Spleen (tissue), 11 donors: Measurements from ENCODE around the gene C2orf69. TPM values are rescaled to one million over a fixed set of nuclear protein-coding genes. Genes with fewer than 3 reads are reported as not detected.

Experiments used
- DNase-seq: peaks from one replicate; pipeline ENCODE4 v3.0.0-alpha.2; 2020
- H3K27ac ChIP-seq, 8 donors: fragments of 200-600 bp; sonication (generic) in 7 of 8; 1 replicate in 4 of 8; 2 replicates in 4 of 8; pipeline versions ENCODE4 v1.5.0 to v1.8.0; 2016 to 2021; ENCODE audit warnings: inconsistent platforms in 4 of 8, mild to moderate bottlenecking in 4 of 8, moderate library complexity in 1 of 8
- H3K27me3 ChIP-seq, 7 donors: fragments of 200-600 bp; sonication (generic) in 6 of 7; replicated peaks in 1 of 7; 1 replicate in 4 of 7; 2 replicates in 3 of 7; pipeline versions ENCODE4 v1.5.0 to v1.8.0; 2016 to 2021; ENCODE audit warnings: inconsistent platforms in 3 of 7, mild to moderate bottlenecking in 1 of 7
- H3K36me3 ChIP-seq, 6 donors: fragments of 200-600 bp; sonication (generic) in 5 of 6; 1 replicate in 4 of 6; 2 replicates in 2 of 6; pipeline versions ENCODE4 v1.5.0 to v1.8.0; 2016 to 2021; ENCODE audit warnings: inconsistent platforms in 2 of 6
- H3K4me1 ChIP-seq, 6 donors: fragments of 200-600 bp; sonication (generic) in 5 of 6; 1 replicate in 3 of 6; 2 replicates in 3 of 6; pipeline versions ENCODE4 v1.5.0 to v1.8.0; 2016 to 2021; ENCODE audit warnings: inconsistent platforms in 3 of 6
- H3K4me3 ChIP-seq, 8 donors: fragments of 200-600 bp; sonication (generic) in 7 of 8; 1 replicate in 4 of 8; 2 replicates in 4 of 8; pipeline versions ENCODE4 v1.5.0 to v1.8.0; 2016 to 2021; ENCODE audit warnings: inconsistent platforms in 4 of 8, mild to moderate bottlenecking in 4 of 8, moderate library complexity in 2 of 8
- H3K9me3 ChIP-seq, 8 donors: fragments of 200-600 bp; sonication (generic) in 7 of 8; 1 replicate in 4 of 8; 2 replicates in 4 of 8; pipeline versions ENCODE4 v1.5.0 to v1.8.0; 2016 to 2021; ENCODE audit warnings: inconsistent platforms in 4 of 8
- POLR2A ChIP-seq, 3 donors: fragments of 450-650 bp; IDR thresholded peaks; one replicate each; pipeline ENCODE4 v1.5.1; 2017; ENCODE audit warnings: antibody characterized with exemption in 3 of 3, mild to moderate bottlenecking in 1 of 3
- POLR2AphosphoS5 ChIP-seq, 3 donors: sonication (generic); formaldehyde crosslinking; IDR thresholded peaks; one replicate each; pipeline ENCODE4 v1.5.1; 2017; ENCODE audit warnings: antibody characterized with exemption in 3 of 3
- WGBS, 5 donors: extraction: QIAGEN DNeasy Blood & Tissue Kit in 3 of 5; methylation state at CpG; one replicate each; pipeline versions ENCODE4 v1.1.5 to v1.1.7; 2013 to 2018; 5-methylcytosine and 5-hydroxymethylcytosine counted together
- intact Hi-C: fragments of 100-400 bp; cut with DNase I; formaldehyde crosslinking; loops from one replicate; pipeline ENCODE4 v1.15.0; 2023; ENCODE audit warnings: low total_unique reads
- polyA plus RNA-seq, 3 donors: library from polyadenylated mRNA; stranded (reverse); fragments of 200-250 nt; gene quantifications; one replicate each; pipeline ENCODE4 v1.2.1, GENCODE V29; 2013
- total RNA-seq, 7 donors: library from RNA; depleted of rRNA in 3 of 7; stranded (reverse); fragments of >200 nt in 3 of 7; fragmentation: NEBNext Ultra II Directional in 4 of 7; extraction: Animal tissue kit (Norgen Biotek cat#: 25700) in 4 of 7; gene quantifications; one replicate each; pipeline versions ENCODE4 v1.1.0 to v1.2.1, GENCODE V29; 2016 to 2021
- TF ChIP-seq, protein P1 (sequence below), 11 experiments: fragments of 200-600 bp in 7 of 11; fragments of 450-650 bp in 4 of 11; sonication (generic) in 4 of 11; IDR thresholded peaks in 8 of 11; conservative IDR thresholded peaks in 3 of 11; 1 replicate in 7 of 11; 2 replicates in 4 of 11; pipeline versions ENCODE4 v1.4.0 to v1.8.0; 2016 to 2021; ENCODE audit warnings: antibody characterized with exemption in 11 of 11, inconsistent platforms in 4 of 11, mild to moderate bottlenecking in 1 of 11
- donor health status: healthy with polysubstance abuse.
- donor health status: DM: no; HTN: no; CAD: no; lungs with moderate emphysema.
- donor health status: DM: no; HTN: no; CAD: no.
- donor health status: Bipolar disorder and iron deficiency.
- donor health status: healthy.
- donor health status: DM: no; HTN: no; CAD: no.
- donor health status: DM: yes; HTN: yes; CAD: no.

Gene C2orf69
- total and polyA plus RNA-seq, 10 donors, result 4.7 to 13.3 (median 10.9) TPM

DNA sequence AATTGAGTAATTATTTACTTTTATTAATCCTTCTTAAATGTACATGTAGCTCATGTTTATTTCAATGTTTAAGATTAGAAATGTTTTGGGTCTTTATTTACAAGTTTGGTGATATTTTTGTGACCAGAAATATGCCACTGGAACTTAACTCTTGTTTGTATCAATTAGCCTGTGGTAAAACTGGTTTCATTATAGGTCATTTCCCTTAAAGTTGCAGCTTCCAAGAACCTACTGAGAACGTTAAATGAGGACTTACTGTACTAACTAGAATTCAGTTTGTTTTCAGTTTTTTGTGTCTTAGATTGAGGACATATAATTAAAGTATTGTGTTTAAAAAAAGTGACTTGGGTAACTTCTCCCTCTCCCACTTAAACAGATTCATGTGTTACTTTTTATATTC, 39.9 kb downstream of the C2orf69 start:
- H3K4me1 ChIP-seq, result peaks cover 21 to 80% (median 46%) of the 10 kb centered on the region in 6 donors
- no peak for DNase-seq
- 49 to 66% (median 54%) methylated on average over 1 of the region's 1 CpG for WGBS, 5 donors
- peaks cover 0 to 46% (median 5%) of the 10 kb centered on the region in 6 donors for H3K36me3 ChIP-seq
- no peak overlapping the region for H3K4me3 ChIP-seq
- no peaks in the 10 kb centered on the region for H3K27me3 ChIP-seq
- no peaks in the 10 kb centered on the region for H3K9me3 ChIP-seq
- intact Hi-C loops, result loop anchor here (5.0 kb wide), 1 partner anchor 39 kb away; the partner anchor contains the start of gene C2orf69
- no peak overlapping the region for H3K27ac ChIP-seq
- TF ChIP-seq, protein P1, sequence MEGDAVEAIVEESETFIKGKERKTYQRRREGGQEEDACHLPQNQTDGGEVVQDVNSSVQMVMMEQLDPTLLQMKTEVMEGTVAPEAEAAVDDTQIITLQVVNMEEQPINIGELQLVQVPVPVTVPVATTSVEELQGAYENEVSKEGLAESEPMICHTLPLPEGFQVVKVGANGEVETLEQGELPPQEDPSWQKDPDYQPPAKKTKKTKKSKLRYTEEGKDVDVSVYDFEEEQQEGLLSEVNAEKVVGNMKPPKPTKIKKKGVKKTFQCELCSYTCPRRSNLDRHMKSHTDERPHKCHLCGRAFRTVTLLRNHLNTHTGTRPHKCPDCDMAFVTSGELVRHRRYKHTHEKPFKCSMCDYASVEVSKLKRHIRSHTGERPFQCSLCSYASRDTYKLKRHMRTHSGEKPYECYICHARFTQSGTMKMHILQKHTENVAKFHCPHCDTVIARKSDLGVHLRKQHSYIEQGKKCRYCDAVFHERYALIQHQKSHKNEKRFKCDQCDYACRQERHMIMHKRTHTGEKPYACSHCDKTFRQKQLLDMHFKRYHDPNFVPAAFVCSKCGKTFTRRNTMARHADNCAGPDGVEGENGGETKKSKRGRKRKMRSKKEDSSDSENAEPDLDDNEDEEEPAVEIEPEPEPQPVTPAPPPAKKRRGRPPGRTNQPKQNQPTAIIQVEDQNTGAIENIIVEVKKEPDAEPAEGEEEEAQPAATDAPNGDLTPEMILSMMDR (IDR thresholded peaks at IDR 0.05 in 8 of 11, conservative IDR thresholded peaks at IDR 0.05 in 3 of 11), result no peak
- no peak for TF ChIP-seq POLR2A (IDR thresholded peaks at IDR 0.05)
- no peak for TF ChIP-seq POLR2AphosphoS5 (IDR thresholded peaks at IDR 0.05)

DNA sequence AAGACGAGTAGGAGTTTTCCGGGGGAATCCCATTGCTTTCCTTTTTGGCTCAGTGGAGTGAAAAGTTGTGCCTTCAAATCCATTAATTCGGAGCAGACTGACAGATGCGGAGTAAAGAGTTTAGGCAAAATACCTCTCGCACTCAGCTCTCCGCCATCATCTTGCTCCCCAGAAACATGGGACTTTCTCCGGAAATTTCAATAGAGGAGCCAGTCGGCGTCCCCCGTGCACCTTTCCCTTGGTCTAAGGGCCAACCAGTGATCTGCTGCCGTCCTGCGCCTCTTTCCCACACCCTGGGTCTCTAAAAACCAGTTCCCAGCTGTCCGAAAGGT, 43.9 kb downstream of the C2orf69 start:
- Histone ChIP-seq H3K27me3 (no peaks in the 10 kb centered on the region), H3K4me1 (peaks cover 38 to 81% (median 58%) of the 10 kb centered on the region in 6 donors), H3K27ac (peak overlapping the region; percentile 87 to 96 (median 92)), H3K36me3 (peaks cover 0 to 31% (median 15%) of the 10 kb centered on the region in 6 donors), H3K4me3 (peak overlapping the region; percentile 88 to 100 (median 96)), H3K9me3 (no peaks in the 10 kb centered on the region)
- no peak for DNase-seq
- intact Hi-C loops, result no loop called here
- TF ChIP-seq POLR2A (IDR thresholded peaks at IDR 0.05) (no peak), POLR2AphosphoS5 (IDR thresholded peaks at IDR 0.05) (no peak)
- TF ChIP-seq, protein P1 (IDR thresholded peaks at IDR 0.05 in 8 of 11, conservative IDR thresholded peaks at IDR 0.05 in 3 of 11), result no peak
- 0 to 1% (median 0%) methylated on average over 11 to 13 of the region's 13 CpGs for WGBS, 5 donors

DNA sequence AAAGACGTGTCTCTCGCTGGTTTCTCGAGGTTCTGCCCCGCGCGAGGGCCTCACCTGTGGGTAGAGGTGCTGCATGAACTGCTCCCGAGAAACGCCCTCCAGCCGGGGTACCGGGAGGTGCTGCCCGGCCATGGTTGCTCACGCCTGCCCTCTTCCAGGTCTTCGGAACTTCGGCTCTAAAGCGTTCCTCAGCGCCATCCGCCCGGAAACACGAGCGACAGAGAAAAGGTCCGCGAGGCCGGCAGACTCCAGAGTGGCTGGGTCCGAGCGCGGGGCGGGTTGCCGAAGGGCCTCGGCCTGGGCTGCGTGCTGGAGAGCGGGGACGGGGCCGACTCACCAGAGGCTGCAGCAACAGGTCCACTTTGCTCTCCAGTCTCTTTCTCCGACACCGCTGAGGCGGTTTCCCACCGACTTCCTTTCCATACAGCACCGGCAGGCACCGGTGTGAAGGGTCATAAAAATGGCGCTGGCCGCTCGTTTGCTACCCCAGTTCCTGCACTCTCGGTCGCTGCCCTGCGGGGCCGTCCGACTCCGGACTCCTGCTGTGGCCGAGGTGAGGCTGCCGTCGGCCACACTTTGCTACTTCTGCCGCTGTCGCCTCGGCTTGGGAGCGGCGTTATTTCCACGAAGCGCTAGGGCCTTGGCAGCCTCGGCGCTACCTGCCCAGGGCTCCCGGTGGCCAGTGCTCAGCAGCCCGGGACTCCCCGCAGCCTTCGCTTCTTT, 44.4 kb downstream of the C2orf69 start, which contains the start of the genes MAIP1 and TYW5:
Gene MAIP1 (plus strand): TSS at position 244 of the 723 bp plus-strand sequence. CDS start 217 bp downstream, at position 461.
Gene TYW5 (minus strand): TSS at position 153 of the 723 bp plus-strand sequence. CDS start 21 bp downstream, at position 132.
- intact Hi-C loops, result no loop called here
- Histone ChIP-seq H3K36me3 (peaks cover 0 to 31% (median 21%) of the 10 kb centered on the region in 6 donors), H3K4me3 (peak within 1 kb of the TSS; percentile 88 to 100 (median 96)), H3K9me3 (no peaks in the 10 kb centered on the region), H3K27me3 (no peaks in the 10 kb centered on the region), H3K4me1 (peaks cover 38 to 77% (median 55%) of the 10 kb centered on the region in 6 donors), H3K27ac (peak within 1 kb of the TSS; percentile 87 to 96 (median 92))
- WGBS, 5 donors, result 0 to 1% (median 0%) methylated on average over 35 to 64 of the region's 64 CpGs
- DNase-seq, result peak; percentile 94
- peak; percentile 82 to 89 (median 85) for TF ChIP-seq POLR2AphosphoS5 (IDR thresholded peaks at IDR 0.05)
- TF ChIP-seq POLR2A (IDR thresholded peaks at IDR 0.05), result peak in 1 of 3 donors; percentile 32
- TF ChIP-seq, protein P1 (IDR thresholded peaks at IDR 0.05 in 8 of 11, conservative IDR thresholded peaks at IDR 0.05 in 3 of 11), result peak in 6 of 11 experiments; percentile 5 to 44 (median 28)

GRCh38 chr2:199956062-199956380, 44.9 kb downstream of the C2orf69 start:
- TF ChIP-seq POLR2A (IDR thresholded peaks at IDR 0.05) (no peak), POLR2AphosphoS5 (IDR thresholded peaks at IDR 0.05) (no peak)
- TF ChIP-seq, protein P1 (IDR thresholded peaks at IDR 0.05 in 8 of 11, conservative IDR thresholded peaks at IDR 0.05 in 3 of 11), result no peak
- H3K27ac ChIP-seq, result peak overlapping the region; percentile 87 to 96 (median 92)

More at GRCh38 chr2:199956062-199956380, 44.9 kb downstream of the C2orf69 start:
- H3K4me1 ChIP-seq, result peaks cover 38 to 72% (median 52%) of the 10 kb centered on the region in 6 donors
- 0 to 2% (median 1%) methylated on average over 9 to 10 of the region's 10 CpGs for WGBS, 5 donors
- H3K9me3 ChIP-seq, result no peaks in the 10 kb centered on the region
- peak overlapping the region; percentile 88 to 100 (median 96) for H3K4me3 ChIP-seq
- intact Hi-C loops, result no loop called here
- peaks cover 0 to 35% (median 26%) of the 10 kb centered on the region in 6 donors for H3K36me3 ChIP-seq
- H3K27me3 ChIP-seq, result no peaks in the 10 kb centered on the region
- DNase-seq, result no peak
